Activated CD8-positive, alpha-beta memory T cell treated with anti-CD3 and anti-CD28 coated beads, Interleukin-2, amount 50 U/mL, for 24 hours (primary cell): ENCODE results near the gene ZFYVE28.

ENCODE experiments used
- DNase-seq: peaks from one replicate; pipeline ENCODE4 v3.0.0-alpha.2; 2020; ENCODE audit errors: extremely low read depth

ZFYVE28 gene

GRCh38 chr4:2261110-2261852 lies 157.2 kb downstream of the ZFYVE28 start:
- DNase-seq, result no peak

DNA sequence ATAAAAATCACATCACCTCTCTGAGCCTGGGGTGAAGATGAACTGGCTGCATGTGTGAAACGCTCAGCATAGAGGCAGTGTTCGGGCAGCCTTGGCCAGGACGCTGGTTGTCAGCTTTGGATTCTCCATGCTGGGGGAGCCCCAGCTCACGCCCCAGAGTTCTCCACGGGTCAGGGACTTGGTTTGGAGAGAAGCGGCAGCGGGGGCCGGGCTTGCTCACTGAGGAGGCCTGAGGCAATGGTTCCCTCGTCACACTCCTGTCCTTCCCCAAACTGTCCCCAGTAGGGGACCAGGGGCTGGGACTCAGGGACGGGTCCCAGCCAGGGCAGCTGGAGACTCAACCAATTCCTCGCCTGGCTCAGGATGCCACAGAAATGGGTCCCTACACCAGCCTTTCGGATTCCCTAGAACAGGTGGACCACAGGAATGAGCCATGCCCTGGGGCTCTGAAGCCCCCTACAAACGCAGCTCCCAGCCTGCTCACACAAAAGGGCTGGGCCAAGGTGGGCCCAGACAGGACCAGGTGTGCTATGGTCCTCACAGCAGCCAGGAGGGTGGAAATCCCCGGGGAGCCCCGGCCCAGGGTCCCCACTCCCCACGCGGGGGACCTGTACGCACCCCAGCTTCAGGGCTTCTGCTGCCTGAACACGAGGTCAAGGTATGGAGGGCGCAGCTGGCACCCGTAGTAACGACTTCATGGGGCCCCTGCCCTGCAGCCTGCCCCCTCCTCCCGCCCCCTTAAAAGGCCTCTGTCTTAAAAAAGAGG lies 157.9 kb downstream of the ZFYVE28 start:
- no peak for DNase-seq

GRCh38 chr4:2259541-2260343 lies 158.7 kb downstream of the ZFYVE28 start:
- DNase-seq, result no peak

DNA sequence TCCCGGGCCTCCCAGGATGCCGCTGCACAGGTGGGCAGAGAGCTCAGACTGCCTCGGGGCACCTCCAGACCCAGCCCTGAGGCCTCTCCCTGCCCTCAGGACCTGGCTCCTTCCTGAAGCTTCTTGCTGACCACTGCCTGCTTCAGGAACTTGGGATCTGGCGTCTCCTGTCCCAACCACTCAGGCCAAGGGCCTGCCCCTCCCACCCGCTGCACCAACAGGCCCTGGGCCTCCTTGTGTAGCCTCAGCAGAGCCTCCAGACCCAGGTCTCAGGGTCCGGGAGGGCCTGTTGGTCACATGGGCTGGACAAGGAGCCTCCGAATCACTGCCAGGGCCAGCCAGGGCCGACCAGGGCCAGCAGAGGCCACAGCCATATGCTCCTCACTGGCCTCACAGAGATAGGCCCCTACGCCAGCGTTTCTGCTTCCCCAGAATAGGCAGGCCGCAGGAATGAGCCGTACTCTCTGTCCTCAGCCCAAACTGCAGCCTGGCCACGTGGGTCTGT lies 159.4 kb downstream of the ZFYVE28 start:
- no peak for DNase-seq

DNA sequence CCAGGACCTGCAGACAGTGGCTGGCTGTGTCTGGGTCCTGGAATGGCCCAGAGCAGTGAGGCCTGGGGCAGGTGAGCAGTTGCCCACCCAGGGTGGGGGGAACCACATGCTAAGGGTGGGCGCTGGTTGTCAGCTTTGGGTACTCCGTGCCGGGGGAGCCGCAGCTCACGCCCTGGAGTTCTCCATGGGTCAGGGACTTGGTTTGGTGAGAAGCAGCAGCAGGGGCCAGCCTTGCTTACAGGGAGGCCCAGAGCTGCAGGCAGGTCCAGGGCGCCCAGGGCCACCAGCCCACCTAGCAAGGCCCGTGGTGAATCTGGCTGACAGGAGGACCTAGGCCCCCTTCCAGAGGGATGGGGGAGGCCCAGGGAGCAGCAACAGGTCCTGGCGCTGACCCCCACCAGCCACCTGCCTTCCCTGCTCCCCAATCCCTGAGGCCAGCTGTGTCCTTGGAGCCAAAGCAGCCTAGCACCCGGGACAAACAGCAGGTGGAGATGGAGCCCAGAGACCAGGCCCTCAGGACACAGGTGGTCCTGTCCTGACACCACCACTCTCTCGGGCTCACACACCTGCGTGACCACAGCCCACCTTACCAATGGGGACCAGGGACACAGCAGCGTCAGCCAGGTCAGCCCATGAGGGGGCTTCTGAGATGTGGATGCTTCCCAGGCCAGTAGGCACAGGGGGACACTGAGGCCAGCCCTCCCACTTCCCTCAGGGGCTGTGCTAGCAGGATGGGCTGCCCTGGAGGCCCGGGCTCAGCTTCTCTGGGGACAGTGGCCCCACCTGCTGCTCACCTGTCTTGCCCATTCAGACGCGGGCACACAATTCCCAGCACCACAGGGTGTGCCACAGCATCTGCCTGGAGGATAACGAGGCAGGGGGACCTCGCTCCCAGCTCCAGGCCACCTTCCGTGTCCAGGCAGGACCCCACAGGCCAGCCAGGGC lies 160.1 kb downstream of the ZFYVE28 start:
- DNase-seq, result no peak

DNA sequence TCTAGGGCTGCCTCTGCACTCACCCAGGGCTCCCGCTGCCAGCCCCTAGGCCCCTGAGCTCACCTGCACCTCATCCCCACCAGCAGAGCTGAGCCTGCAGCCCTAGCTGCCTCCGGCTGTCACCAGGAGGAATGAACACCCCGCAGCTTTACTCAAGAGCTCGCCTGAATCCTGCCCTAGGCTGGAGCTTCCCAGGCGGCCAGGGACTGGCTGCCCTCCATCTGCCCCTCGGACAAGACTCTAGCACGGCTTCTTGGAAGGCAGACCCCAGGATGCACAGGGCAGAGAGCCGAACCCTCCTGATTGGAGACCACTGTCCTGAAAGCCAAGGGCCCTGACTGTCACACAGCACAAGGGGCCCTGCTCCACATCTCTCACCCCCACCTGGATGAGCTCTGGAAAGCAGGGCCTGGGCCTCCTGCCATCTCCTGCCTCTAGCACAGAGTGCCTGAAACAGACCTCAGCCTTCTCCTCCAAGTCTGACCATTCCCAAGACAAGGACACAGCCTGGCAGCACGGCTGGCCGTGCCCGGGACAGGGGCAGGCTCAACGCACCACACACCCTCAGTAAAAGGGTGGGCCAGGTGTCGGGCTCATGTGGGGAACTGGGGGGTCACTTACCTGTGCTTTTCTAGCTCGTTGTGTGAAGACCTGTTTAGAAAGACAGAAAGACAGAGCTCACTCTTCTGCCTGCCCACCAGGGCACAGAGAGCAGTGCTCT lies 160.9 kb downstream of the ZFYVE28 start:
- DNase-seq, result no peak

- DNase-seq, result no peak
These were observed 161.7 kb downstream of the ZFYVE28 start for GRCh38 chr4:2256781-2257191.

DNA sequence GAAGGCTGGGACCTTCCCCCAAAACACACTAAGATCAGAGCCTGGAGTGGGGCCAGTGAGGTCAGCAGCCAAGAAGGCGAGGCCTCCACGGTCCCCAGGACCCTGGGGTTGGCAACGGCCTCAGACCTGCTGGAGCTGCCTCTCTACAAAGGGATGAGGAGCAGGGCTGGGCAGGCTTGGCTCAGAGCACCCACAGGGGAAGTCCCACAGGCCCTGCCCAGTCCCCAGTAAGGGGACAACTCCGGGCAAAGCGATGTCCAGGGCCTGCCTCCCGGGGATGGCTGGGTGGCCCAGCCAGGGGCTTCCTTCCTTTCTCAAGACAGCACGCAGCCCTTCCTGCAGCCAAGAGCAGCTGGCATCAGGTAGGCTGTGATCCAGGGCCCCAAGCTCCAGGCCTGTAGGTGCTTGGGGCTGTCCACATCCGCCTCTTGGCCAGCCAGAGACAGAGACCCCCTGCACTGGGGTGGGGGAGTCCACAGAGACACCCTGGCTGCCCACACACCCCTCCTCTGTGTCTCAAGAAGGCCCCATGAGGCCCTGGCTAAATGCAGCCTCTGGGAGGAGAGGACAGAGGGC lies 162.2 kb downstream of the ZFYVE28 start:
- no peak for DNase-seq

DNA sequence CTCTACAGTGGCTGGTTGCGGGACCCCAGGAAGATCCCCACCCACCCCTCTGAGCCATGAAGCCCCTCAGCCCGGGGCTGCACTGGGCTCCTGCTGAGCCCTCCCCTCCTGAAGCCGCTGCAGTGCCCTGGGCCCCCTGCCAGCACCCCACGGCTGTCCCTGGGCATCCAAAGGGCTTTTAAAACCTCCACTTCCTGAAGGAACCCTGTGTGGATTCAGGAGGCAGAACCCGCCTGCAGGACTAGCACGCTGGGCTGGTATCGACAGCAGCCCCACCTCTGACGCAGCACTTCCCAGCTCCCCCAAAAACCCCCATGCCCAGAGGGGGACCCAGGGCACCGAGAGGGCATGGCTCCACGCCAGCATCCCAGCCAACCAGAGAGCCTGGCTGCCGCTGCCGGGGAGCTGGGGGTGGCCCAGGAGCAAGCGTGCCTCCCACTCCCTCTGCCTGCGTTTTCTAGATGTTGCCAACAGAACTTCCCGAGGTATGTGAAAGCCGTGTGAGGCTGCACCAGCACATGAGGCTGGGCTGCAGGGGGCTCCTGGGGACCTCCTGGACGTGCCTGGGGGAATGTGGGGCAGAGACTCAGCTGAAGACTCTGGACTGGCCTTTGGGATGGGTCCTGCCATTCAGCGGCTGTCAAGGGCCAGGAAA lies 162.8 kb downstream of the ZFYVE28 start:
- no peak for DNase-seq

GRCh38 chr4:2254665-2255500 lies 163.6 kb downstream of the ZFYVE28 start:
- no peak for DNase-seq

DNA sequence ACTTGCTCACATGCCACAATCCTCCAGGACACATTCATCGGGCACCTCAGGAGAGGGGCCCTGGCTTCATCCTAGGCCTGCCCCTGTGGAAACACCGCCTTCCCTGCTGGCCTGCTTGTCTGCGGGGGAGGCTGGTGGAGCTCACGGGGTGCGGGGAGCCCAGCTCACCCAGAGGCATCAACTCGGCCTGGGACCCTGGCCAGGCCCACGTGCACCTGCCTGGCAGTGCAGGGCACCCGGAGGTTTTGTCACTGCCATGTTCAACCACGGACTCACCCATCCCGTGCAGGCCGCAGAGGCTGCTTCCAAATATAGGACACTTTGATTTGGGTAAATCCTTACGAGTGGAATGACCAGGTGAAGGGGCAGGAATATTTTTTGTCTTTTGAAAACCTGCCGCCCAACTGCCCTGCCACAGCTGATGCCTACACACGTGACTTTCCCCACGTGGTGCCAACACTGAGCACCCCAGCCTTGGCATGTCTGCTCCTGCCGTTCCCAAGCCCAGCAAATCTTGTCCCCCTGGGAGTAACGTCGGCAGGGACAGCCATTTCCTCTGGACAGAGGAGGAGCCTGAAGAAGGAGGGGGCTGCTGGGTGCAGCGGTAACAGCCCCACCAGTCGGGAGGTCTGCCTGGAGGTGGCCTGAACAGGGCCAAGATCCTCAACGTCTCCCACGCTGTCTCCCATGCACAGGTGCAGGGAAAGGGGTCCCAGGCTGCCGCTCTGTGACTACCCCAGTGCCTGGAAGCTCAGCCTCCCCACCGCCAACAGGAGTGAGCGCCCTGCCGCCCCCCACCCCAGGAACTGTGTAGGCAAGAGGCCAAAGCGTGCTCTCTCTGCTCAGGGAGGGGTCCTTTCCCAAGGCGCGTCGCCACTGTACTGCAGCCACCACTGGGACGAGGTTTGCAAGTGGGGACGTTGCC lies 165.0 kb downstream of the ZFYVE28 start:
- no peak for DNase-seq

- DNase-seq, result no peak
These were observed 165.8 kb downstream of the ZFYVE28 start for GRCh38 chr4:2252530-2253091.

DNA sequence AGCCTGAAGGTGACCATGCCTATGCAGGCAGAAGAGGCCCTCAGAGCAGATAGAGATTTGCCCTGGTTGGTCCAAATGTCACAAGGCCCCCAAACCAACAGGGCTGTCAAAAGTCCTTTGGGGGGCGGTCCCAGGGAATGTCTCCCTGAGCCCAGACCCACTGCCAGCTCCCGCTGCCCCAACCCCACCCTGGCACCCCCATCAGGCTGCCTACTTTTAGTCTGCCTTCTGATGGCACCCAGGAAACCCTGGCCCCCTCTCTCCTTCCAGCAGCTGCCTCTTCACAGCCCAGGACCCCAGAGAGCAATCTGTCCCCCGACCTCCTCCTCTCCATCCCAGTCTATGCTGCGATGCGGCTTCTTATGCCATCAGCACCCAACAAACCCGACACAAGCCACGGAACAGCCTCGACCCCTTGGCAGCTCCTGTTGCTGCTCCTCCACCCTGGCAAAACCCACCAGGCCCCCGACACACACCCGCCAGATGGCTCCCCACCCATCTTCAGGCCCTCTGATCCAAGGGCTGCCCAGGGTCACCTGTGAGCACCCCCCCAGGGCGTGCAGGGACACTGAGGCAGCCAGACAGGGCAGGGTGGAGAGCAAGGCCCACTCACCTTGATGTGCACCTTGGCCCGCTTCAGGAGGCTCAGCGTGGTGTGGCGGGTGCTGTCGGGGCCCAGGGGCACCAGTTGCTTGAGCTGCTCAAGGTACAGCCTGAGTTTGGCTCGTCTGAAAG lies 166.5 kb downstream of the ZFYVE28 start:
- no peak for DNase-seq

DNA sequence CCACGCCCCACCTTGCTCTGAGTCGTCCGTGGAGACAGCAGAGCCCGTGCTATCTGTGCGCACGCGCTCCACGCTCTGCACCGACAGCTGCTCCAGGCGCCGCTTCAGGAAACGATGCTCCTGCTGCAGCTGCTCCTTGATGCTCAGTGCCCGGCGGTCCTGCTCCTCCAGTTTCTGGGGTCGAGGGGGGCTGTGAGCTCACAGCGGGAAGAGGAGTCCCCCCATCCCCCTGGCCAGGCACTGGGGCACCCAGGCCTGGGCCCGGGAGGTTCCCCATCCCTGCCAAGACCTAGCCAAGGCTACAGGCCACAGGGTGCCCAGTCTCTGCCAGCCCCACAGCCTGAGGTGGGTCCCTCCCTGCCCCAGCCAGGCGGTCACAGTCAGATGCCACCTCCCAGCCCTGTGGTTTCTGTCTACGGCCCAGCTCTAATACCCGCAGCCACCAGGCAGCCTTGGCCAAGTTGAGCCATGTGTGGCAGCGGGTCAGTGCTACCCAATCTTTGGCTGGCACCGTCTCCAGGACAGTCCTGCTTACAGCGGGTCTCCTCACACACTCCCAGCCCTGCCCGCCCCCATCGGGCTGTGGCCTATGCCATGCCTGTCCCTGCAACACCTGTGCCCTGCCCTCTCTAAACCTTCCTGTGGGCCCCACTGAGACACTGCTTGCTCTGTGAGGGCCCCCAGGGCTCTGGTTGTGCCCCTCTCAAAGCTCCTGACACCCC lies 167.2 kb downstream of the ZFYVE28 start:
- no peak for DNase-seq

- DNase-seq, result no peak
These were observed 167.9 kb downstream of the ZFYVE28 start for GRCh38 chr4:2250357-2251072.
